ENCODE results near the gene SMARCB1. TPM values are rescaled to one million over a fixed set of nuclear protein-coding genes. Genes with fewer than 3 reads are reported as not detected.

The SMARCB1 gene
- total RNA-seq, 2 donors from 2014 or later = 65.9 to 79.3 TPM

Other genes with a start within 250 kb of the SMARCB1 start
- not detected for gene IGLL1, start 206.7 kb upstream of the SMARCB1 start, total RNA-seq
- gene DRICH1, start 154.6 kb upstream of the SMARCB1 start, total RNA-seq = under 1 TPM; 0.64 to 0.67 TPM
- not detected for gene RGL4, start 96.0 kb upstream of the SMARCB1 start, total RNA-seq
- gene ZNF70, start 35.9 kb upstream of the SMARCB1 start, total RNA-seq = 1 to 10 TPM; 3.7 to 3.8 TPM
- gene VPREB3, start 32.5 kb upstream of the SMARCB1 start, total RNA-seq = 1 to 10 TPM in 1 of 2 donors, under 1 TPM in 1; 0.61 to 1.1 TPM
- gene C22orf15, start 24.0 kb upstream of the SMARCB1 start, total RNA-seq = not detected
- 100 to 1,000 TPM; 413 to 538 TPM for gene CHCHD10, start 19.0 kb upstream of the SMARCB1 start, total RNA-seq
- 1 to 10 TPM; 1.6 to 4.6 TPM for gene MMP11, start 14.1 kb upstream of the SMARCB1 start, total RNA-seq
- 10 to 100 TPM in 1 of 2 donors, 1 to 10 TPM in 1; 7.7 to 26.6 TPM for gene DERL3, start 52.0 kb downstream of the SMARCB1 start, total RNA-seq
- 10 to 100 TPM in 1 of 2 donors, 1 to 10 TPM in 1; 9.8 to 13.7 TPM for gene SLC2A11, start 70.9 kb downstream of the SMARCB1 start, total RNA-seq
- gene MIF, start 107.4 kb downstream of the SMARCB1 start, total RNA-seq = 100 to 1,000 TPM; 215 to 286 TPM
- under 1 TPM in 1 of 2 donors, not detected in 1; 0.73 TPM for gene GSTT2B, start 174.2 kb downstream of the SMARCB1 start, total RNA-seq
- 1 to 10 TPM in 1 of 2 donors, not detected in 1; 4.5 TPM for gene DDTL, start 179.9 kb downstream of the SMARCB1 start, total RNA-seq
- gene DDT, start 187.5 kb downstream of the SMARCB1 start, total RNA-seq = 100 to 1,000 TPM; 189 to 247 TPM
- gene GSTT2, start 193.2 kb downstream of the SMARCB1 start, total RNA-seq = under 1 TPM in 1 of 2 donors, not detected in 1; 0.89 TPM
- gene GSTT4, start 218.5 kb downstream of the SMARCB1 start, total RNA-seq = not detected
- 10 to 100 TPM; 63.0 to 81.6 TPM for gene CABIN1, start 224.3 kb downstream of the SMARCB1 start, total RNA-seq